Mesothelial cell of epicardium (in vitro differentiated cells): Measurements from ENCODE around the gene FOXD2. TPM values are rescaled to one million over a fixed set of nuclear protein-coding genes. Genes with fewer than 3 reads are reported as not detected.

Experiments
- DNase-seq, 2 experiments: peaks; one replicate each; pipeline ENCODE4 v3.0.0; 2021; ENCODE audit warnings: low spot score in 2 of 2; ENCODE audit not compliant: unreplicated experiment in 2 of 2
- H3K27ac Mint-ChIP-seq: 2 replicates; pipeline ENCODE4 v1.8.0; 2021; ENCODE audit warnings: mixed read lengths
- H3K27me3 Mint-ChIP-seq: 2 replicates; pipeline ENCODE4 v1.8.0; 2021; ENCODE audit warnings: low read depth, mixed read lengths
- H3K36me3 Mint-ChIP-seq: 2 replicates; pipeline ENCODE4 v1.8.0; 2021; ENCODE audit warnings: mixed read lengths
- H3K4me1 Mint-ChIP-seq: 2 replicates; pipeline ENCODE4 v1.8.0; 2021; ENCODE audit warnings: mixed read lengths
- H3K4me3 Mint-ChIP-seq: 2 replicates; pipeline ENCODE4 v1.8.0; 2021; ENCODE audit warnings: mild to moderate bottlenecking, moderate library complexity, mixed read lengths
- H3K9me3 Mint-ChIP-seq: 2 replicates; pipeline ENCODE4 v1.8.0; 2021; ENCODE audit warnings: mixed read lengths
- CTCF ChIP-seq: fragments of 200-600 bp; sonication (generic); IDR thresholded peaks from one replicate; pipeline ENCODE4 v1.5.0; 2021; ENCODE audit warnings: antibody characterized with exemption; ENCODE audit not compliant: unreplicated experiment
- total RNA-seq: library from RNA; stranded (reverse); gene quantifications from 3 replicates; pipeline ENCODE4 v1.2.1, GENCODE V29; 2021

FOXD2 gene
- total RNA-seq: 0.60 to 0.98 TPM (median 0.77 TPM) in 3 replicates

- Mint-ChIP-seq H3K27ac (no peak within 1 kb of the TSS), H3K4me1 (peaks cover 20% of the 10 kb centered on the region), H3K36me3 (no peaks in the 10 kb centered on the region), H3K9me3 (no peaks in the 10 kb centered on the region), H3K4me3 (peak within 1 kb of the TSS; percentile 71), H3K27me3 (peaks cover 49% of the 10 kb centered on the region)
- DNase-seq: peak; percentile 83 to 91
- peak; percentile 99 for TF ChIP-seq CTCF
Measured at GRCh38 chr1:47437447-47438164, at the start of gene FOXD2. TSS of gene FOXD2 (plus strand) at chr1:47438044. CDS start at chr1:47438136, 92 bp downstream.

- TF ChIP-seq CTCF: peak; percentile 75
- no peak overlapping the region for H3K27ac Mint-ChIP-seq
- H3K36me3 Mint-ChIP-seq: no peaks in the 10 kb centered on the region
- H3K9me3 Mint-ChIP-seq: no peaks in the 10 kb centered on the region
- H3K27me3 Mint-ChIP-seq: peaks cover 43% of the 10 kb centered on the region
- DNase-seq: peak in 1 of 2 experiments; percentile 78
- no peak overlapping the region for H3K4me3 Mint-ChIP-seq
- peaks cover 3% of the 10 kb centered on the region for H3K4me1 Mint-ChIP-seq
Measured at GRCh38 chr1:47388891-47389238, 49.0 kb upstream of the FOXD2 start.

- Mint-ChIP-seq H3K27ac (no peak overlapping the region), H3K27me3 (peaks cover 50% of the 10 kb centered on the region), H3K4me1 (peaks cover 3% of the 10 kb centered on the region), H3K36me3 (no peaks in the 10 kb centered on the region), H3K9me3 (no peaks in the 10 kb centered on the region), H3K4me3 (no peak overlapping the region)
- DNase-seq: no peak
- no peak for TF ChIP-seq CTCF
Measured at GRCh38 chr1:47389731-47390130, 48.1 kb upstream of the FOXD2 start.

- Mint-ChIP-seq H3K27ac (no peak overlapping the region), H3K9me3 (no peaks in the 10 kb centered on the region), H3K36me3 (no peaks in the 10 kb centered on the region)
Measured at GRCh38 chr1:47390843-47391242, 47.0 kb upstream of the FOXD2 start.

GRCh38 chr1:47393141-47393540 lies 44.7 kb upstream of the FOXD2 start:
- H3K27me3 Mint-ChIP-seq: peaks cover 59% of the 10 kb centered on the region
- no peak for DNase-seq
- no peak overlapping the region for H3K4me3 Mint-ChIP-seq
- H3K36me3 Mint-ChIP-seq: no peaks in the 10 kb centered on the region
- TF ChIP-seq CTCF: no peak
- H3K4me1 Mint-ChIP-seq: peaks cover 3% of the 10 kb centered on the region
- H3K9me3 Mint-ChIP-seq: no peaks in the 10 kb centered on the region
- H3K27ac Mint-ChIP-seq: no peak overlapping the region

More at GRCh38 chr1:47390843-47391242, 47.0 kb upstream of the FOXD2 start:
- H3K4me1 Mint-ChIP-seq: peaks cover 3% of the 10 kb centered on the region
- no peak for DNase-seq
- peaks cover 58% of the 10 kb centered on the region for H3K27me3 Mint-ChIP-seq
- TF ChIP-seq CTCF: no peak
- no peak overlapping the region for H3K4me3 Mint-ChIP-seq
